Measurements from ENCODE around the gene R3HCC1L. TPM values are rescaled to one million over a fixed set of nuclear protein-coding genes. Genes with fewer than 3 reads are reported as not detected.

R3HCC1L gene
- 15.1 TPM for polyA plus RNA-seq

DNA sequence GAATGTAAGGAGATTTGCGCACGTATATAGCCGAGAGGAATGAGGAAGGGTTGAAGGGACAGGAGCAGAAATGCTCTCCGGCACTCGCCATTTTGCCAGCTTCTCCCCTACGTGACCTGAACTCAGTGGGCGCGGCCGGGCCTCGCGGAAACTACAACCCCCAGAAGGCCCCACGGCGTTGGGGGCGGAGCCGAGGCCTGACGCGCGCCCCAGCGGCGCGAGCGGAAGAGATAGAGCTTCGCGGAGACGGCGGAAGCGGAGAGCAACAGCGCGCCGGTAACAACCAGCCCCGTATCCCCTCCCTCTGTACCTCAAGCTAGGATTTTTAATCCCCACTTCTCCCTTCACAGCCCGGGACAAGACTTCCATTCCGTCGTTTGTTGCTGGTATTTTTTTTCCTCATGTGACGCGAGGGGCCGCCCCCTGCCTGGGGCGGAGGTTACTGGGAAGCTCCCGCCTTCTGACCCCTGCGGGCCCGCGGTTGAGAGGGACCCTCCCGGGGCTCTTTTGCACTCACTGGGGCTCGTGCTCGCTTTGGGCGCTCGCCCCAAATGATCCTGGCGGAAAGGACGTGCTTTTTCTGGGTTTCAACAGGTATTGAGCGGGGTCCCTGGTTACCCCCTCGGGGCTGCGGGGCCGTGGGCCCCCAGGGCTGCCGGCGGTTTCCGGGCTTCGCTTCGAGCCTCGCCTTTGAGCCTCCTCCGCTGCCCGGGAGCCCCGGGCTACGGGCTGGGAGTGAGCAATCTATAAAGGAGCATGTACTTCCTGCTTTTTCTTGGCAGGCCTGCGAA is at the start of gene R3HCC1L:
R3HCC1L (plus strand) TSS at position 227 of the 791 bp plus-strand sequence. CDS start 73,458 bp downstream, outside the sequence.
- Mint-ChIP-seq H3K27me3 (peaks cover 1% of the 10 kb centered on the region), H3K4me3 (peak within 1 kb of the TSS; percentile 88 to 98 (median 96)), H3K9me3 (peaks cover 0 to 6% (median 0%) of the 10 kb centered on the region in 3 donors), H3K36me3 (peaks cover 6% of the 10 kb centered on the region), H3K4me1 (peaks cover 36 to 40% (median 39%) of the 10 kb centered on the region in 3 donors), H3K27ac (peak within 1 kb of the TSS; percentile 93 to 98 (median 98))

DNA sequence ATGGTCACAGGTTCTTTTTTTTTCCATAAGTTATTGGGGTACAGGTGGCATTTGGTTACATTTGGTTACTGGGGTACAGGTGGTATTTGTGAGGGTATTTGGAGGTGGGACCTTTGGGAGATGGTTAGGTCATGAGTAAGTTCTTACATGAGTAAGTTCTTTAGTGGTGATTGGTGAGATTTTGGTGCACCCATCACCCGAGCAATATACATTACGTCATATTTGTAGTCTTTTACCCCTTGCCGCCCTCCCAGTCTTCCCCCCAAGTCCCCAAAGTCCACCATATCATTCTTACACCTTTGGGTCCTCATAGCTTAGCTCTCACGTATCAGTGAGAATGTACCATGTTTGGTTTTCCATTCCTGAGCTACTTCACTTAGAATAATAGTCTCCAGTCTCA is 49.2 kb upstream of the R3HCC1L start:
- H3K27me3 Mint-ChIP-seq, result peaks cover 13% of the 10 kb centered on the region

DNA sequence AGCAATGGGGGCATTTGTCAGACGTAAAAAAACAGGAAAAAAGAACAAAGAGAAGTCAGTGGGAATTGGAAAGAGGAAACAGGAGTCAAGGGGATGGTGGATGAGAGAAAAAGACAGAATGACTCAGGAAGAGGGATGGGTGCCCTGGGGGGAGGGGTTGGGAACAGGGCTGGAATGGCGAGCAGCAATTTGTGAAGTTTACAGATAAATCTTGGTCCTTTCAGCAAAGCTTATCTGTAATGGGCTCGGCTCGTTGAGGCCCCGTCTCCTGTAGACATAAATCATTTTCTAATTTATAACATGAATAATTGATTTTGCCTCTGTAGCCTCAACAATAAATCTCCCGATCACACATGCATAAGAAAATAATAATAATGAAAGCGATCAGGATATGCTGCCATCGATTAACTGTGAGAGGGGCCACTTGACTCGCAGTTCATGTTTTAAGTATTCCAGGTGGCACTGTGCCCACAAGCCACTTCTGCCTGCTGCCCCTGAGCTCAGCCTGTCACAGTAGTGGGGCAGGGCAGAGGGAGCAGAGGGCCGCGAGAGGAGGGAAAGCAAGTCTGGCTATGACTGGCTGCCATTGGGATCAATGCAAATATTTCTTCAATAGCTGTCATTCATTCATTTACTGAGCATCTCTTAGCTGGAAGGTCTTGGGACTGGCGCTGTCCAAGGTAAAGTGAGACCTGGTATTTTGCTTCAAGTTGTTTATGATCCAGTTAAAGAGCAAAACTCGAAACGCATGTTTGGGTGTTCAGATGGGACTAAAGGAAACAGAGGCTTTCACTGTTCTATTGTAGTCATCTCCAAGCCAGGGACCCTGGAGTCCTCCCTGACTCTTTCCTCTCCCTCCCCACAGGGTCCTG is 47.4 kb upstream of the R3HCC1L start:
- peaks cover 0 to 3% (median 0%) of the 10 kb centered on the region in 3 donors for H3K4me1 Mint-ChIP-seq
- peaks cover 2% of the 10 kb centered on the region for H3K36me3 Mint-ChIP-seq
- H3K9me3 Mint-ChIP-seq, result peaks cover 0 to 2% (median 0%) of the 10 kb centered on the region in 3 donors
- H3K4me3 Mint-ChIP-seq, result no peak overlapping the region
- H3K27ac Mint-ChIP-seq, result no peak overlapping the region
- peaks cover 13% of the 10 kb centered on the region for H3K27me3 Mint-ChIP-seq

More for the DNA sequence above, 49.2 kb upstream of the R3HCC1L start:
- Mint-ChIP-seq H3K36me3 (peaks cover 2% of the 10 kb centered on the region), H3K4me3 (peak overlapping the region in 1 of 4 donors; percentile 2), H3K4me1 (peaks cover 0 to 3% (median 0%) of the 10 kb centered on the region in 3 donors), H3K9me3 (peaks cover 0 to 2% (median 0%) of the 10 kb centered on the region in 3 donors), H3K27ac (no peak overlapping the region)

DNA sequence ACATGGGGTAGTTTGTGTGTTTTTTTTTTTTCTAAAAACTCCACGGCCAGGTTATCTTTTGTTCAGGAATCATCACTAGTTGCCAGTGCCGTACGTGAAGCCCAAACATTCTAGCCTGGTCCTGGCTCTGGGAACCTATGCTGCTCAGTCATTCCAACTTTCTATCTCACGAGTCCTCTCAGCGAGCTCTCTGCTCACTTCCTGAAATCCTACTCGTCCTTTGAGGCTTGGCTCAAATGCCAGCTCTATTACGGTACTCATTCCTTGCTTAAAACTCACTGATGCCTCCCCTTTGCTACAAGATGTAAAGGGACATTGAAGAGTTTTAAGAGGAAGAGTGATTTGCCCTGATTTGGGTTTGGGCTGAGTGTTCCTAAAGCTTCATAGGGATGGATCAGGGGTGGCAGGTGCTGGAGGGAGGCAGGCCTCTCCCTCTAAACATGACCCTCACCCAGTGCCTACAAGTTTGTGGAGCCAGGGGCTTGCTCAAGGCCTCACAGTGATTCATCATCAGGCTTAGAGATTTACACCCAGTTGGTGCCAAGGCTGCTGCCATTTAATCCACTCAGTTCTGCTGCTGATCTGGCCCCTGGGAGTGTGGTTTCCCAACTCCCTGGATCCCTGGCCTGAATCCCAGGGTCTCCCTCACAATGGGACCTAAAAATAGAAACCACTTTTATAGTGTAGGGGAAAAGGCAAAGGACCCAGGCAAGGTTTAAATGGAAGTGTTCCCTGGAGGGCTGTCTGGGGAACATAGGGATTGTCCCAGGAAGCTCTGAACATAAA is 46.1 kb upstream of the R3HCC1L start:
- Mint-ChIP-seq H3K9me3 (peaks cover 0 to 2% (median 0%) of the 10 kb centered on the region in 3 donors), H3K4me1 (no peaks in the 10 kb centered on the region), H3K27ac (no peak overlapping the region), H3K27me3 (peaks cover 13% of the 10 kb centered on the region), H3K4me3 (no peak overlapping the region), H3K36me3 (peaks cover 2% of the 10 kb centered on the region)

DNA sequence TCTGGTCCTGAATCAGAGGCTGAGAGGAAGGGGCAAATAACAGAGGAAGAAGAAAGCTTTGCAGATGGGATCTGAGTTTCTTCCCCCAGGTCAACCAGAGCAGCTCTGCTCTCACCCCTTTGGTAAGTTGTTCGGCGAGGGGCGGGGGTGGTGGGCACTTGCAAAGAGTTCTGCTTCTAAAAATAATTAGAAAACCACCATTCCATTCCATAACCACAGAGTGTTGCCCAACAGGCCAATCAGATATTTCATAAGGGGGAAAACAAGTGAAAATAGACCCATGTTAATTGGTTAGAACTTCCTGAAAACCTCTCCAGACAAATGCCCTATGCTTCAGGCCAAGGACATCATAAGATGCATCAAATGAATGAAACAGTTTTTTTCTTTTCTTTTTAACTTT is 43.6 kb upstream of the R3HCC1L start:
- Mint-ChIP-seq H3K27me3 (peaks cover 15% of the 10 kb centered on the region), H3K27ac (no peak overlapping the region), H3K9me3 (peaks cover 0 to 2% (median 0%) of the 10 kb centered on the region in 3 donors), H3K4me3 (no peak overlapping the region), H3K36me3 (peaks cover 2% of the 10 kb centered on the region), H3K4me1 (no peaks in the 10 kb centered on the region)

DNA sequence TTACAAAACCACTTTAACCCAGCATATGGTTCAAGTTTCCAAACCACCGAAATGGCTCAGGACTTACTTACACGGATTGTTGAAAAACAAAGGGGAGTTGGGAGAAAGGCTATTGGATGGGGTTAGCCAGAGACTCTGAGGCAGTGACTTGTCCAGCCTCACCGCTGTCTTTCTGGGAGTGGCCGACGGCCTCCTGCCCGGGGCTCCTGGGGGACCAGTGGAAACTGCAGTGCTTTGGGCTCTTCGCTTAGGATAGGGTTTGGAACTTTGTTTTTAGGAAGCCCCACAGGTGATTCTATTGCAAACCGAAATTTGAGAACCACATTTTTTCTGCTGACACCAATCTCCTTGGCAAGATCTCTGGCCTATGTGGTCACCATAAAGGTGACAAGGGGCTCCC is 38.1 kb upstream of the R3HCC1L start:
- Mint-ChIP-seq H3K36me3 (peaks cover 2% of the 10 kb centered on the region), H3K9me3 (no peaks in the 10 kb centered on the region), H3K4me3 (no peak overlapping the region), H3K4me1 (no peaks in the 10 kb centered on the region), H3K27ac (no peak overlapping the region), H3K27me3 (peaks cover 2% of the 10 kb centered on the region)

DNA sequence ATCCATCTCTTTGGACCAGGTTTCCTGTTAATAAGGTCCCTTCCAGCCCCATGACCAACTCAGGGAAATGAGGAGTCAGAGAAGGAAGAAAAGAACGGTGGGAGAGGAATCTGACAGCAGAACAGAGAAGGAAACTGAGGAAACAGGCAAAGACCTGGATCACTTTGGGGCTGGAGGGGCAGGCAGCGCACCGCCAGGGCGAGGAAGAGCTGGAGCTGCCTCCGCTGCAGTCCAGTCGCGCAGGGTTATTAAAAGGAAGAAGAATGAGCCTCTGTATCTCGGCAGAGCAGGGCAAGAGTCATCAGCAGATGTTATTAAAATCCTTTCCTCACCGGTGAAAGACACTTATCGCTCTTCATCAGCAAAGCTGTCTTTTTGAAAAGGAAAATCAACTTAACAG is 37.7 kb upstream of the R3HCC1L start:
- Mint-ChIP-seq H3K4me3 (no peak overlapping the region), H3K27ac (no peak overlapping the region), H3K27me3 (peaks cover 2% of the 10 kb centered on the region), H3K36me3 (peaks cover 2% of the 10 kb centered on the region), H3K9me3 (no peaks in the 10 kb centered on the region), H3K4me1 (no peaks in the 10 kb centered on the region)

DNA sequence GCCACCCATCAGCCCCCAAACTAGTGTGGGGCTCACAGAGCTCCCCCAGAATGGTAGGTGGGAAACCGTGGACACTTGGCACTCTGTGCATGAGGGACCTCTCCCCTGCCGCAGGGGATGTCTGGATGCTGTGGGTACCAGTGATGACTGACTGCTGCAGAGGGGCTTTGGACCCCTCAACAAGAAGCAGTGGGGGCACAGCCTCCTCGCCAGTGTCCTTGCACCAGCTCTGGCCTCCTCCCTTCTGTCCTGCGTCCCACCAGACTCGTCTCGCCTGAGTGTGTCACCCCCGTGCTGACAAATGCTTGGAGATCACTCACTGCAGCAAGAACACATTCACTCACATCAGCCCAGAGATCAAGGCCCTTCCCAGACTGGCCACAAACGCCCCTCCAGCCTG is 37.3 kb upstream of the R3HCC1L start:
- Mint-ChIP-seq H3K27ac (no peak overlapping the region), H3K27me3 (peaks cover 2% of the 10 kb centered on the region), H3K36me3 (peaks cover 2% of the 10 kb centered on the region)

DNA sequence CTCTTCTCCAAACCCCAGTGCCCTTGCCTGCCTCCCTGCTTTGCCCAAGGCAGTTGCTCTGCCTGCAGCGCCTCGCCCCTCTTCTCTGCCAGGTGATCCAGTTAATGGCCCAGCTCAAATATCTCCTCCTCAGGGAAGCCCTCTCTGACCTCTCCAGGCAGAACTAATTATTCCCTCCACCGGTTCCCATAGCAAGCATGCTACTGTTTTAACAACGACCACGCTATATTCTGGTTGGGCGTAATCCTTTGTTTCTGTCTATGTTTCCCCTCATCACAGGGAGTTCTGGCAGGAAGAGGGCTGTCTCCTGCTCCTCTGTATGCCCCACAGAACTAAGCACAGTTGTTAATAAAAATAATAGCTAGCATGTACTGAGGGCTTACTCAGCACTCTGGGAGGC is 36.8 kb upstream of the R3HCC1L start:
- Mint-ChIP-seq H3K27me3 (peaks cover 2% of the 10 kb centered on the region), H3K9me3 (no peaks in the 10 kb centered on the region), H3K4me3 (no peak overlapping the region), H3K4me1 (no peaks in the 10 kb centered on the region), H3K27ac (no peak overlapping the region), H3K36me3 (peaks cover 2% of the 10 kb centered on the region)

More for the DNA sequence above, 37.3 kb upstream of the R3HCC1L start:
- Mint-ChIP-seq H3K4me1 (no peaks in the 10 kb centered on the region), H3K4me3 (no peak overlapping the region), H3K9me3 (no peaks in the 10 kb centered on the region)

DNA sequence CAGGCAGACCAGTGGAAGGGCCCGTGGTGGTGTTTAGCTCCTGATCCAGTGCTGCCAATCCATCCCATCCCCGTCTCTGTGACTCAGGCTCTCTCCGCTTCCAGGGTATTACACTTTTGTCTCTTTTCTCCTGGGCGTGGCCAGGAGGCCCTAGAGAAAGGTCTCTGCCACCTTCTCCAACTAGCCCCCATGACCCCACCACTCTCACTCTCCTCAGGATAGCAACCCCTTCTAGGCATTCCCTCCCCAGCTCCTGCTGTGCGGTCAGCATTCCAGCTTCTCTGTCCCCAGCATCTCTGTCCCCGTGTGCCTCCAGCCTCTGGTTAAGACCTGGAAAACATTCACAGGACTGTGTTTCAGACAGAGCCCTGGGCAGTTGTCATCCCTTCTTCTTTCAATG is 36.2 kb upstream of the R3HCC1L start:
- no peaks in the 10 kb centered on the region for H3K9me3 Mint-ChIP-seq
- H3K36me3 Mint-ChIP-seq, result peaks cover 2% of the 10 kb centered on the region
- no peak overlapping the region for H3K4me3 Mint-ChIP-seq
- H3K4me1 Mint-ChIP-seq, result no peaks in the 10 kb centered on the region
- no peak overlapping the region for H3K27ac Mint-ChIP-seq
- peaks cover 2% of the 10 kb centered on the region for H3K27me3 Mint-ChIP-seq

DNA sequence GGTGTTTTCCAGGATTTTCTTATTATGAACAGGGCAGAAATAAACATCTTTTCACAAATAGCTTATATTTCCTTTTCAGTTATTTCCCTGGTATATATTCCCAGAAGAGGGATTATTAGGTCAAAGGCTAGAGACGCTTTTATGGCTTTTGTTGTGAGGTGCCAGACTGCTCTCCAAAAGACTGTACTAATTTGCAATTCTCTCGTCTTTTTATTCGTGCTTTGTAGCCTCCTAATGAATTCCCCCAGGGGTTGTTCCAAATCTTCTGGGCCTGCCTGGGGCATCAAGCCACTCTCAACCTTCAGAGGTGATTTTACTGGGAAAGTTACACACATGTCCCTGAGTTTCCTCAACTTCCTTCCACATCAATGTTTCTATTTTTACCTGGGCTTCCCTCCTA is 34.0 kb upstream of the R3HCC1L start:
- no peak overlapping the region for H3K4me3 Mint-ChIP-seq
- H3K27ac Mint-ChIP-seq, result no peak overlapping the region
- no peaks in the 10 kb centered on the region for H3K9me3 Mint-ChIP-seq
- peaks cover 2% of the 10 kb centered on the region for H3K36me3 Mint-ChIP-seq
- peaks cover 2% of the 10 kb centered on the region for H3K27me3 Mint-ChIP-seq
- no peaks in the 10 kb centered on the region for H3K4me1 Mint-ChIP-seq

DNA sequence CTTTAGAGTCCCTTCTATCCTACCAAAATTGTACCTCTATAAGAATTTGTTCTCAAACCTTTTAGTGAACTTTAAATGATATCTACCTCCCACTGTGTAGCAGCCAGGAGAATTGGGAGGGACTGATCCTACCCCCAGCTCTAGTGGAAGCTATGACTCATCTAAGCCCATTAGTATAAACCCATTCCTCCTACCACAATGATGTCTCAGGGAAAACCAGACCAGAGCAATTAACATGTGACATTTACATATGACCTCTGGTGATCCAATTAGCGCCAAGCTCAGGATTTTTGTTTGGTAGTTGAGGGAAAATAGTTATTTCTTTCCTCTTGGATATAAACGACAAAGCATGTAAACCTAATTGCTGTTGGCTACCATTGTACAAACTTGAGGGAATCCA is 33.1 kb upstream of the R3HCC1L start:
- no peak overlapping the region for H3K4me3 Mint-ChIP-seq
- no peak overlapping the region for H3K27ac Mint-ChIP-seq
- H3K4me1 Mint-ChIP-seq, result no peaks in the 10 kb centered on the region
- H3K27me3 Mint-ChIP-seq, result no peaks in the 10 kb centered on the region
- peaks cover 2% of the 10 kb centered on the region for H3K36me3 Mint-ChIP-seq
- peaks cover 0 to under 1% (median 0%) of the 10 kb centered on the region in 3 donors for H3K9me3 Mint-ChIP-seq

DNA sequence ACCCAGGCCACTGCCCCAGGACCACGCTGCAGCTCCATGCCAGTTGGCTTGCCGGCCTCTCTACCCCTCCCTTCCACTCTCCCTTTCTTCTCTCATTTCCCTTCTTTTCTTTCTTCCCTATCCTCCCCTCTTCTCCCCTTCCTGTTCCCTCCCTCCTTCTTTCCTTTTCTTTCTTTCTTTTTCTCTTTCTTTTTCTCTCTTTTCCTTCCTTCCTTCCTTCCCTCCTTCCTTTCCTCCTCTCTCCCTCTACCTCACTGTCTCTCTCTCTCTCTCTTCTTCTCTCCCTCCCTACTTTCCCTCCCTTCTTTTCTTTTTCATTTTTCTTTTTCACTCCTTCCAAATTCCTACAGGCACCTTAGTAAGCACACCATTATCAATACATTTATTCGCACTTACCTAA is 30.3 kb upstream of the R3HCC1L start:
- Mint-ChIP-seq H3K27ac (no peak overlapping the region), H3K4me3 (no peak overlapping the region), H3K4me1 (no peaks in the 10 kb centered on the region), H3K9me3 (peaks cover 0 to 2% (median 0%) of the 10 kb centered on the region in 3 donors), H3K36me3 (no peaks in the 10 kb centered on the region), H3K27me3 (no peaks in the 10 kb centered on the region)

DNA sequence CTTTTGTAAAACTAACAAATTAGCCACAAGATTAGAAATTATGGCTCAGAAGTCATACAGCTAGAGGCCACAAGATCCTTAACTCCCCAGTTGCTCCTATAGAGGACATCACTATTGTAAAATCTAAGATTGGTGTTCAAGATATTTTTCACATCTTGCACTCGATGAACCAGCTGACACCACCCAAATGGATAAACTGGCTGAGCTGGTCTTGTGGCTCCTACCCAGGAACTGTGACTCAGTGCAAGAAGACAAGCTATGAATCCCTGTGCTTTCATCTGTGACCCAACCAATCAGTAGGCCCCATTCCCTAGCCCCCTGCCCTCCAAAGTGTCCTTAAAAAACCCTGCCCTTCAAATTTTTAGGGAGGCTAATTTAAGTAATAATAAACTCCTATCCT is 27.9 kb upstream of the R3HCC1L start:
- no peak overlapping the region for H3K4me3 Mint-ChIP-seq
- H3K27me3 Mint-ChIP-seq, result peaks cover 2% of the 10 kb centered on the region
- H3K36me3 Mint-ChIP-seq, result no peaks in the 10 kb centered on the region
- peaks cover 0 to 2% (median 0%) of the 10 kb centered on the region in 3 donors for H3K9me3 Mint-ChIP-seq
- H3K27ac Mint-ChIP-seq, result no peak overlapping the region
- H3K4me1 Mint-ChIP-seq, result no peaks in the 10 kb centered on the region
